HG03469 (cell line): ENCODE measurements around the gene TMEM259.

ENCODE experiments used
- ATAC-seq: cut with Tn5 transposase; IDR thresholded peaks from one replicate; pipeline ENCODE4 v1.9.1; 2021; ENCODE audit warnings: mild to moderate bottlenecking, moderate library complexity, moderate number of reproducible peaks; ENCODE audit not compliant: unreplicated experiment

Gene TMEM259

GRCh38 chr19:1017906-1018305 lies 3.0 kb downstream of the TMEM259 start:
- ATAC-seq: no peak

GRCh38 chr19:1017115-1017905 lies 3.6 kb downstream of the TMEM259 start:
- ATAC-seq: no peak

GRCh38 chr19:1016647-1017114 lies 4.2 kb downstream of the TMEM259 start:
- ATAC-seq: no peak

GRCh38 chr19:1015782-1016646 lies 4.9 kb downstream of the TMEM259 start:
- no peak for ATAC-seq

GRCh38 chr19:1015061-1015781 lies 5.7 kb downstream of the TMEM259 start:
- no peak for ATAC-seq

- no peak for ATAC-seq
Observed at GRCh38 chr19:1014161-1015060, 6.5 kb downstream of the TMEM259 start.

- no peak for ATAC-seq
Observed at GRCh38 chr19:1013218-1013617, 7.7 kb downstream of the TMEM259 start.

- ATAC-seq: no peak
Observed at GRCh38 chr19:1012334-1012733, 8.6 kb downstream of the TMEM259 start.

- ATAC-seq: no peak
Observed at GRCh38 chr19:1011831-1012333, 9.0 kb downstream of the TMEM259 start.

- ATAC-seq: no peak
Observed at GRCh38 chr19:1010586-1011510, 10.1 kb downstream of the TMEM259 start.

- ATAC-seq: no peak
Observed at GRCh38 chr19:1009981-1010538, 10.9 kb downstream of the TMEM259 start.

- no peak for ATAC-seq
Observed at GRCh38 chr19:1009041-1009980, 11.6 kb downstream of the TMEM259 start.

- ATAC-seq: no peak
Observed at GRCh38 chr19:1008268-1009040, 12.5 kb downstream of the TMEM259 start.

- no peak for ATAC-seq
Observed at GRCh38 chr19:1007399-1008251, 13.3 kb downstream of the TMEM259 start.

GRCh38 chr19:1006711-1007398 lies 14.1 kb downstream of the TMEM259 start:
- no peak for ATAC-seq
